ENCODE data around the gene TMED5.

GRCh38 chr1:93111561-93111960 is 68.7 kb downstream of the TMED5 start:
- TF ChIP-seq, protein P1, sequence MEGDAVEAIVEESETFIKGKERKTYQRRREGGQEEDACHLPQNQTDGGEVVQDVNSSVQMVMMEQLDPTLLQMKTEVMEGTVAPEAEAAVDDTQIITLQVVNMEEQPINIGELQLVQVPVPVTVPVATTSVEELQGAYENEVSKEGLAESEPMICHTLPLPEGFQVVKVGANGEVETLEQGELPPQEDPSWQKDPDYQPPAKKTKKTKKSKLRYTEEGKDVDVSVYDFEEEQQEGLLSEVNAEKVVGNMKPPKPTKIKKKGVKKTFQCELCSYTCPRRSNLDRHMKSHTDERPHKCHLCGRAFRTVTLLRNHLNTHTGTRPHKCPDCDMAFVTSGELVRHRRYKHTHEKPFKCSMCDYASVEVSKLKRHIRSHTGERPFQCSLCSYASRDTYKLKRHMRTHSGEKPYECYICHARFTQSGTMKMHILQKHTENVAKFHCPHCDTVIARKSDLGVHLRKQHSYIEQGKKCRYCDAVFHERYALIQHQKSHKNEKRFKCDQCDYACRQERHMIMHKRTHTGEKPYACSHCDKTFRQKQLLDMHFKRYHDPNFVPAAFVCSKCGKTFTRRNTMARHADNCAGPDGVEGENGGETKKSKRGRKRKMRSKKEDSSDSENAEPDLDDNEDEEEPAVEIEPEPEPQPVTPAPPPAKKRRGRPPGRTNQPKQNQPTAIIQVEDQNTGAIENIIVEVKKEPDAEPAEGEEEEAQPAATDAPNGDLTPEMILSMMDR (IDR thresholded peaks at IDR 0.05; ENCODE audit: poor library complexity, severe bottlenecking) = no peak
- no peak for TF ChIP-seq POLR2AphosphoS5 (IDR thresholded peaks at IDR 0.05)
- no peak for TF ChIP-seq TAF1 (IDR thresholded peaks at IDR 0.05; ENCODE audit: low read depth)
- TF ChIP-seq EP300 (conservative IDR thresholded peaks at IDR 0.05; ENCODE audit: poor library complexity, severe bottlenecking) = no peak
- TF ChIP-seq EZH2 (IDR thresholded peaks at IDR 0.05; ENCODE audit: borderline replicate concordance, insufficient read depth, low read length, poor library complexity, severe bottlenecking) = no peak
- TF ChIP-seq REST (IDR thresholded peaks at IDR 0.05; ENCODE audit: borderline replicate concordance) = no peak
